GDM1 (cell line): ENCODE results near the gene FAM163B.
"Not testable (repeated sequence)": the region's sequence is repeated elsewhere in the genome, so short reads cannot be mapped to it uniquely, and the experiment has no call there.

Experiments used
- DNase-seq: peaks from one replicate; lab custom pipeline; 2025; lab: John Stamatoyannopoulos, UW

FAM163B gene

GRCh38 chr9:133639613-133640012 is 30.4 kb upstream of the FAM163B start:
- DNase-seq: no peak

- no peak for DNase-seq
Observed at GRCh38 chr9:133638711-133639110, 29.5 kb upstream of the FAM163B start.

- no peak for DNase-seq
Observed at GRCh38 chr9:133638076-133638475, 28.9 kb upstream of the FAM163B start.

- DNase-seq: no peak
Observed at GRCh38 chr9:133637451-133638055, 28.4 kb upstream of the FAM163B start.

GRCh38 chr9:133636902-133637301 is 27.7 kb upstream of the FAM163B start:
- no peak for DNase-seq

- DNase-seq: no peak
Observed at GRCh38 chr9:133635533-133636531, 26.6 kb upstream of the FAM163B start, which contains the start of gene DBH. Gene DBH, plus strand, starts transcription at chr9:133636363. Its CDS starts 9 bp downstream, at chr9:133636372.

GRCh38 chr9:133635098-133635497 is 25.9 kb upstream of the FAM163B start:
- DNase-seq: no peak

- DNase-seq: no peak
Observed at GRCh38 chr9:133634081-133634691, 25.0 kb upstream of the FAM163B start.

- DNase-seq: no peak
Observed at GRCh38 chr9:133633681-133634080, 24.5 kb upstream of the FAM163B start.

- no peak for DNase-seq
Observed at GRCh38 chr9:133632806-133633680, 23.9 kb upstream of the FAM163B start.

GRCh38 chr9:133631111-133631510 is 21.9 kb upstream of the FAM163B start:
- no peak for DNase-seq

GRCh38 chr9:133629221-133630110 is 20.3 kb upstream of the FAM163B start:
- DNase-seq: no peak

GRCh38 chr9:133628766-133629165 is 19.6 kb upstream of the FAM163B start:
- DNase-seq: no peak

- DNase-seq: no peak
Observed at GRCh38 chr9:133627341-133627740, 18.2 kb upstream of the FAM163B start.

GRCh38 chr9:133626008-133626407 is 16.8 kb upstream of the FAM163B start:
- DNase-seq: not testable (repeated sequence)

- DNase-seq: no peak
Observed at GRCh38 chr9:133622555-133622954, 13.4 kb upstream of the FAM163B start.

GRCh38 chr9:133621725-133622267 is 12.6 kb upstream of the FAM163B start:
- DNase-seq: no peak

- no peak for DNase-seq
Observed at GRCh38 chr9:133619791-133620190, 10.6 kb upstream of the FAM163B start.

GRCh38 chr9:133618726-133619125 is 9.5 kb upstream of the FAM163B start:
- no peak for DNase-seq

GRCh38 chr9:133616643-133617405 is 7.6 kb upstream of the FAM163B start:
- no peak for DNase-seq
